CD14-positive monocyte (primary cell): ENCODE measurements around the gene UPK1B. TPM values are rescaled to one million over a fixed set of nuclear protein-coding genes. Genes with fewer than 3 reads are reported as not detected.

Experiments
- DNase-seq, 3 donors: peaks; one replicate each; pipeline ENCODE4 v3.0.0-alpha.2; 2011 to 2022
- H2AFZ ChIP-seq: 2 replicates; pipeline ENCODE4 v1.6.0; 2012; ENCODE audit warnings: mild to moderate bottlenecking, low read depth, low read length, inconsistent platforms; ENCODE audit not compliant: insufficient read depth, poor library complexity, severe bottlenecking
- H3K27ac ChIP-seq, 2 donors: 1 replicate in 1 of 2; 2 replicates in 1 of 2; pipeline ENCODE4 v1.5.1; 2012 to 2013; ENCODE audit warnings: low read length in 2 of 2, control low read depth in 1 of 2, inconsistent platforms in 1 of 2, low read depth in 1 of 2, mild to moderate bottlenecking in 1 of 2
- H3K27me3 ChIP-seq, 2 donors: one replicate each; pipeline versions ENCODE4 v1.6.0 to v1.6.1; 2011 to 2013; ENCODE audit warnings: low read length in 2 of 2; ENCODE audit not compliant: control insufficient read depth in 2 of 2, insufficient read depth in 2 of 2
- H3K36me3 ChIP-seq, 2 donors: replicated peaks in 1 of 2; 1 replicate in 1 of 2; 2 replicates in 1 of 2; pipeline versions ENCODE4 v1.5.1 to v1.6.1; 2012 to 2013; ENCODE audit warnings: low read length in 2 of 2, control low read depth in 1 of 2, inconsistent platforms in 1 of 2, mild to moderate bottlenecking in 1 of 2; ENCODE audit not compliant: insufficient read depth in 2 of 2, control insufficient read depth in 1 of 2
- H3K4me1 ChIP-seq, 2 donors: 1 replicate in 1 of 2; 2 replicates in 1 of 2; pipeline versions ENCODE4 v1.5.1 to v1.6.1; 2012 to 2013; ENCODE audit warnings: low read length in 2 of 2, control low read depth in 1 of 2, inconsistent platforms in 1 of 2, mild to moderate bottlenecking in 1 of 2, moderate library complexity in 1 of 2; ENCODE audit not compliant: insufficient read depth in 2 of 2, control insufficient read depth in 1 of 2
- H3K4me2 ChIP-seq: replicated peaks from 2 replicates; pipeline ENCODE3; 2012; ENCODE audit warnings: low read length, moderate library complexity, mild to moderate bottlenecking; ENCODE audit not compliant: poor library complexity, severe bottlenecking; ENCODE audit errors: extremely low read depth
- H3K4me3 ChIP-seq, 3 experiments: fragments of 200-600 bp in 1 of 3; sonication (generic) in 1 of 3; replicated peaks in 1 of 3; 1 replicate in 2 of 3; 2 replicates in 1 of 3; pipeline ENCODE4 v1.5.1; 2011 to 2013; ENCODE audit warnings: low read length in 3 of 3, mild to moderate bottlenecking in 3 of 3, control low read depth in 2 of 3, low read depth in 2 of 3, inconsistent platforms in 1 of 3, moderate library complexity in 1 of 3
- H3K79me2 ChIP-seq: 2 replicates; pipeline ENCODE4 v1.6.0; 2012; ENCODE audit warnings: mild to moderate bottlenecking, control low read depth, inconsistent platforms, low read length, moderate library complexity; ENCODE audit not compliant: insufficient read depth
- H3K9ac ChIP-seq: 2 replicates; pipeline ENCODE4 v1.6.0; 2017; ENCODE audit warnings: low read length, mild to moderate bottlenecking; ENCODE audit not compliant: insufficient read depth, poor library complexity, severe bottlenecking
- H3K9me3 ChIP-seq, 2 donors: replicated peaks in 1 of 2; 1 replicate in 1 of 2; 2 replicates in 1 of 2; pipeline versions ENCODE4 v1.5.1 to v1.6.1; 2012 to 2013; ENCODE audit warnings: low read length in 2 of 2, control low read depth in 1 of 2; ENCODE audit not compliant: control insufficient read depth in 1 of 2, insufficient read depth in 1 of 2
- H4K20me1 ChIP-seq: 2 replicates; pipeline ENCODE4 v1.6.0; 2012; ENCODE audit warnings: mild to moderate bottlenecking, low read length, control low read depth, moderate library complexity; ENCODE audit not compliant: insufficient read depth
- H3K27ac Mint-ChIP-seq, 7 donors: one replicate each; pipeline ENCODE4 v1.8.0; 2020; ENCODE audit warnings: mild to moderate bottlenecking in 7 of 7, mixed read lengths in 7 of 7, moderate library complexity in 6 of 7, inconsistent platforms in 2 of 7
- H3K27me3 Mint-ChIP-seq, 3 donors: one replicate each; pipeline ENCODE4 v1.8.0; 2021 to 2022; ENCODE audit warnings: low read depth in 3 of 3, mild to moderate bottlenecking in 3 of 3, mixed read lengths in 3 of 3, moderate library complexity in 3 of 3, inconsistent platforms in 1 of 3
- H3K36me3 Mint-ChIP-seq, 2 donors: one replicate each; pipeline ENCODE4 v1.8.0; 2020; ENCODE audit warnings: mixed read lengths in 2 of 2, inconsistent platforms in 1 of 2, mild to moderate bottlenecking in 1 of 2
- H3K4me1 Mint-ChIP-seq: one replicate; pipeline ENCODE4 v1.8.0; 2020; ENCODE audit warnings: mild to moderate bottlenecking, mixed read lengths
- H3K4me3 Mint-ChIP-seq, 2 donors: one replicate each; pipeline ENCODE4 v1.8.0; 2020; ENCODE audit warnings: mild to moderate bottlenecking in 2 of 2, mixed read lengths in 2 of 2, moderate library complexity in 1 of 2
- H3K9me3 Mint-ChIP-seq, 7 donors: one replicate each; pipeline ENCODE4 v1.8.0; 2020 to 2022; ENCODE audit warnings: mixed read lengths in 7 of 7, mild to moderate bottlenecking in 6 of 7, moderate library complexity in 6 of 7, inconsistent platforms in 2 of 7
- CTCF ChIP-seq: fragments of 200-600 bp; IDR thresholded peaks from one replicate; pipeline ENCODE4 v1.8.0; 2022; ENCODE audit warnings: antibody characterized with exemption, mild to moderate bottlenecking
- WGBS: methylation state at CpG from one replicate; pipeline ENCODE4 v1.1.5; 2013; ENCODE audit warnings: missing lambda C conversion rate; ENCODE audit not compliant: insufficient coverage; 5-methylcytosine and 5-hydroxymethylcytosine counted together
- intact Hi-C, 2 donors: fragments of 100-400 bp; cut with micrococcal nuclease; formaldehyde crosslinking; loops; one replicate each; pipeline versions ENCODE4 v1.15.0 to v1.15.1; 2023
- polyA plus RNA-seq, 3 donors: library from polyadenylated mRNA; depleted of rRNA in 1 of 3; unstranded in 2 of 3; stranded (reverse) in 1 of 3; fragments of 300-500 nt in 2 of 3; fragments of >200 nt in 1 of 3; fragmentation: Illumina TruSeq in 2 of 3; gene quantifications; 1 replicate in 2 of 3; 2 replicates in 1 of 3; pipeline ENCODE4 v1.2.3, GENCODE V29; 2012 to 2021

Gene UPK1B
- polyA plus RNA-seq, 3 donors, result not detected

GRCh38 chr3:119220970-119221667 lies 47.7 kb downstream of the UPK1B start:
- H3K36me3 ChIP-seq, result peaks cover 62 to 96% of the 10 kb centered on the region in 2 donors

GRCh38 chr3:119221779-119222320 lies 48.5 kb downstream of the UPK1B start:
- peaks cover 74 to 88% of the 10 kb centered on the region in 2 donors for H3K36me3 Mint-ChIP-seq
- DNase-seq, result no peak

More at GRCh38 chr3:119220970-119221667, 47.7 kb downstream of the UPK1B start:
- WGBS, result 100% methylated on average over 1 of the region's 3 CpGs
- no peak overlapping the region for H3K4me2 ChIP-seq
- Mint-ChIP-seq H3K36me3 (peaks cover 71 to 88% of the 10 kb centered on the region in 2 donors), H3K27ac (no peak overlapping the region), H3K4me3 (no peak overlapping the region), H3K9me3 (no peaks in the 10 kb centered on the region), H3K4me1 (no peaks in the 10 kb centered on the region), H3K27me3 (no peaks in the 10 kb centered on the region)
- H3K27me3 ChIP-seq, result no peaks in the 10 kb centered on the region
- no peaks in the 10 kb centered on the region for H3K4me1 ChIP-seq
- no peak overlapping the region for H3K9ac ChIP-seq
- DNase-seq, result no peak
- intact Hi-C loops, result no loop called here
- H3K4me3 ChIP-seq, result no peak overlapping the region
- no peak for TF ChIP-seq CTCF
- no peak overlapping the region for H2AFZ ChIP-seq
- H3K9me3 ChIP-seq, result no peaks in the 10 kb centered on the region
- no peak overlapping the region for H3K27ac ChIP-seq
- no peaks in the 10 kb centered on the region for H4K20me1 ChIP-seq
- no peaks in the 10 kb centered on the region for H3K79me2 ChIP-seq

More at GRCh38 chr3:119221779-119222320, 48.5 kb downstream of the UPK1B start:
- no peaks in the 10 kb centered on the region for H3K27me3 Mint-ChIP-seq
- no peaks in the 10 kb centered on the region for H3K4me1 ChIP-seq
- no peak overlapping the region for H3K4me3 ChIP-seq
- no peak overlapping the region for H3K9ac ChIP-seq
- H3K4me1 Mint-ChIP-seq, result no peaks in the 10 kb centered on the region
- no peaks in the 10 kb centered on the region for H4K20me1 ChIP-seq
- intact Hi-C loops, result no loop called here
- 86% methylated on average over 1 of the region's 2 CpGs for WGBS
- no peaks in the 10 kb centered on the region for H3K79me2 ChIP-seq
- no peak overlapping the region for H3K4me2 ChIP-seq
- H3K4me3 Mint-ChIP-seq, result no peak overlapping the region
- no peaks in the 10 kb centered on the region for H3K9me3 Mint-ChIP-seq
- no peak overlapping the region for H3K27ac ChIP-seq
- no peak for TF ChIP-seq CTCF
- no peak overlapping the region for H2AFZ ChIP-seq
- H3K27me3 ChIP-seq, result no peaks in the 10 kb centered on the region
- peaks cover 64 to 96% of the 10 kb centered on the region in 2 donors for H3K36me3 ChIP-seq
- no peaks in the 10 kb centered on the region for H3K9me3 ChIP-seq
- H3K27ac Mint-ChIP-seq, result peak overlapping the region in 1 of 7 donors; percentile 8
